Endothelial cell of umbilical vein (primary cell): Measurements from ENCODE around the gene ZBTB20. TPM values are rescaled to one million over a fixed set of nuclear protein-coding genes. Genes with fewer than 3 reads are reported as not detected.

Experiments
- BruUV-seq: library from RNA; stranded (reverse); fragments of 400-500 nt; replicated peaks from 2 replicates; lab custom pipeline; 2021; lab: Mats Ljungman, UMichigan
- CTCF ChIA-PET: fragments of 300-600, 350-600 bp; sonication (Branson Sonifier 250); formaldehyde crosslinking; loops from one replicate; lab custom pipeline; 2021; ENCODE audit warnings: antibody characterized with exemption, inconsistent platforms; lab: Charles Lee
- POLR2A ChIA-PET: fragments of 300-600, 350-600 bp; sonication (Branson Sonifier 250); formaldehyde crosslinking; loops from one replicate; lab custom pipeline; 2021; ENCODE audit warnings: antibody characterized with exemption, inconsistent platforms; lab: Charles Lee
- DNase-seq: peaks from one replicate; pipeline ENCODE4 v3.0.0-alpha.2; 2011; ENCODE audit warnings: low read depth, low spot score
- FAIRE-seq: peaks from 2 replicates; lab custom pipeline; 2011; peaks lifted over from hg19 to GRCh38; lab: Jason Lieb, UNC
- H2AFZ ChIP-seq: 2 replicates; pipeline ENCODE4 v1.6.0; 2012; ENCODE audit warnings: low read depth, low read length, control low read depth, inconsistent platforms
- H3K27ac ChIP-seq: 2 replicates; pipeline ENCODE4 v1.5.1; 2011; ENCODE audit warnings: low read depth, mild to moderate bottlenecking, control low read depth, low read length, moderate library complexity; ENCODE audit not compliant: insufficient read depth
- H3K27me3 ChIP-seq, 2 experiments: 2 replicates each; pipeline versions ENCODE4 v1.6.0 to v1.6.1; 2011; ENCODE audit warnings: low read length in 2 of 2, mixed read lengths in 1 of 2; ENCODE audit not compliant: control insufficient read depth in 2 of 2, insufficient read depth in 2 of 2
- H3K36me3 ChIP-seq, 2 experiments: 2 replicates in 1 of 2; 3 replicates in 1 of 2; pipeline ENCODE4 v1.5.1; 2011; ENCODE audit warnings: low read length in 2 of 2, mild to moderate bottlenecking in 1 of 2, moderate library complexity in 1 of 2; ENCODE audit not compliant: control insufficient read depth in 2 of 2, insufficient read depth in 2 of 2; ENCODE audit errors: extremely low read depth in 1 of 2
- H3K4me1 ChIP-seq: 3 replicates; pipeline ENCODE4 v1.5.1; 2011; ENCODE audit warnings: mild to moderate bottlenecking, low read length; ENCODE audit not compliant: control insufficient read depth, insufficient read depth; ENCODE audit errors: extremely low read depth
- H3K4me2 ChIP-seq: 2 replicates; pipeline ENCODE4 v1.6.1; 2011; ENCODE audit warnings: low read length, control low read depth, mixed read lengths; ENCODE audit not compliant: insufficient read depth
- H3K4me3 ChIP-seq, 3 experiments: fragments of 200-600 bp in 1 of 3; sonication (generic), shearing (Covaris generic) in 1 of 3; replicated peaks in 1 of 3; 2 replicates each; pipeline ENCODE4 v1.5.1; 2011 to 2016; ENCODE audit warnings: control low read depth in 3 of 3, low read length in 3 of 3, mild to moderate bottlenecking in 2 of 3, inconsistent platforms in 1 of 3, low read depth in 1 of 3, moderate library complexity in 1 of 3; ENCODE audit not compliant: insufficient read depth in 1 of 3
- H3K79me2 ChIP-seq: 2 replicates; pipeline ENCODE4 v1.6.0; 2012; ENCODE audit warnings: low read length, inconsistent platforms; ENCODE audit not compliant: control insufficient read depth, insufficient read depth
- H3K9ac ChIP-seq: replicated peaks from 2 replicates; pipeline ENCODE3; 2011; ENCODE audit warnings: low read length, control low read depth; ENCODE audit not compliant: insufficient read depth; ENCODE audit errors: extremely low read depth
- H3K9me1 ChIP-seq: replicated peaks from 3 replicates; pipeline ENCODE4 v1.6.0; 2011; ENCODE audit warnings: mild to moderate bottlenecking, low read length; ENCODE audit not compliant: control insufficient read depth, insufficient read depth; ENCODE audit errors: extremely low read depth
- H3K9me3 ChIP-seq: replicated peaks from 2 replicates; pipeline ENCODE4 v1.5.1; 2012; ENCODE audit warnings: low read length, inconsistent platforms; ENCODE audit not compliant: control insufficient read depth, insufficient read depth
- H4K20me1 ChIP-seq: replicated peaks from 2 replicates; pipeline ENCODE3; 2011; ENCODE audit warnings: mild to moderate bottlenecking, low read length; ENCODE audit not compliant: control insufficient read depth, insufficient read depth; ENCODE audit errors: extremely low read depth
- CTCF ChIP-seq, 2 donors: IDR thresholded peaks; 1 replicate in 1 of 2; 2 replicates in 1 of 2; pipeline ENCODE4 v1.5.1; 2011; ENCODE audit warnings: low read length in 2 of 2, mild to moderate bottlenecking in 2 of 2, moderate library complexity in 2 of 2, control low read depth in 1 of 2, inconsistent platforms in 1 of 2, low read depth in 1 of 2; ENCODE audit not compliant: insufficient read depth in 1 of 2; ENCODE audit errors: extremely low read depth in 1 of 2
- EZH2 ChIP-seq: IDR thresholded peaks from 2 replicates; pipeline ENCODE4 v1.6.1; 2012; ENCODE audit warnings: borderline replicate concordance, low read depth, mild to moderate bottlenecking, moderate library complexity, low read length, inconsistent platforms; ENCODE audit not compliant: severe bottlenecking
- FOS ChIP-seq: IDR thresholded peaks from 2 replicates; pipeline ENCODE4 v1.6.1; 2011; ENCODE audit warnings: mild to moderate bottlenecking, low read length, moderate library complexity, borderline replicate concordance; ENCODE audit not compliant: insufficient read depth
- GATA2 ChIP-seq: IDR thresholded peaks from 2 replicates; pipeline ENCODE4 v1.7.0; 2011; ENCODE audit warnings: low read depth, mild to moderate bottlenecking, moderate library complexity, mixed read lengths, low read length; ENCODE audit not compliant: insufficient read length, insufficient read depth
- JUN ChIP-seq: IDR thresholded peaks from 2 replicates; pipeline ENCODE4 v1.6.1; 2011; ENCODE audit warnings: borderline replicate concordance, low read depth; ENCODE audit not compliant: insufficient read length, insufficient read depth
- MYC ChIP-seq: IDR thresholded peaks from one replicate; pipeline ENCODE4 v1.6.1; 2011; ENCODE audit warnings: mild to moderate bottlenecking, low read depth, low read length
- POLR2A ChIP-seq: IDR thresholded peaks from 2 replicates; pipeline ENCODE4 v1.6.1; 2012; ENCODE audit warnings: low read depth, mild to moderate bottlenecking, control low read depth, low read length
- POLR2AphosphoS5 ChIP-seq: IDR thresholded peaks from 2 replicates; pipeline ENCODE4 v1.6.1; 2012; ENCODE audit warnings: low read depth, mild to moderate bottlenecking, control low read depth, low read length, moderate library complexity; ENCODE audit not compliant: insufficient read depth
- dilution Hi-C: fragments of 300-500 bp; cut with MboI; formaldehyde crosslinking; loops from one replicate; pipeline ENCODE4 v1.15.0; 2019; ENCODE audit warnings: low sequenced_read_pairs; ENCODE audit not compliant: extremely low pct_ligation_motif_present
- intact Hi-C: fragments of 100-400 bp; cut with micrococcal nuclease; formaldehyde crosslinking; loops from one replicate; pipeline ENCODE4 v1.10.0; 2022
- polyA plus RNA-seq, 4 experiments: library from polyadenylated mRNA; depleted of rRNA in 3 of 4; stranded (reverse) in 3 of 4; unstranded in 1 of 4; fragments of >200 nt; gene quantifications; 2 replicates each; pipeline versions ENCODE4 v1.2.1 to v1.2.3, GENCODE V29; 2011 to 2012; ENCODE audit warnings: missing spikeins in 1 of 4
- total RNA-seq: library from RNA; stranded (reverse); gene quantifications from 2 replicates; pipeline ENCODE4 v1.2.3, GENCODE V29; 2021
- TF ChIP-seq, protein P1 (sequence below): IDR thresholded peaks from 2 replicates; pipeline ENCODE4 v1.6.1; 2011; ENCODE audit not compliant: insufficient read depth, insufficient read length

The ZBTB20 gene
- total and polyA plus RNA-seq, 2 donors (not counting 3 experiments of a cell fraction or from before 2014, with no cell fraction given): 2.1 to 20.5 TPM

- Histone ChIP-seq H2AFZ (no peak overlapping the region), H3K79me2 (no peaks in the 10 kb centered on the region), H3K9ac (no peak overlapping the region), H3K27me3 (no peaks in the 10 kb centered on the region), H4K20me1 (no peaks in the 10 kb centered on the region), H3K36me3 (peaks cover 0 to 2% of the 10 kb centered on the region in 2 experiments), H3K4me2 (no peak overlapping the region), H3K4me3 (no peak overlapping the region), H3K9me1 (no peaks in the 10 kb centered on the region), H3K27ac (no peak overlapping the region), H3K4me1 (no peaks in the 10 kb centered on the region), H3K9me3 (no peaks in the 10 kb centered on the region)
- ChIA-PET CTCF (interaction anchor here (1.5 to 4.0 kb wide), 4 partner anchors 9 to 513 kb away, joined by 3 to 25 read pairs (median 9); no protein-coding TSS in a partner anchor), POLR2A (no interaction called here)
- intact Hi-C loops (no loop called here), dilution Hi-C loops (no loop called here)
- DNase-seq: no peak
- no TSS peak for BruUV-seq
- FAIRE-seq: no peak
- TF ChIP-seq CTCF (IDR thresholded peaks at IDR 0.05; ENCODE audit: extremely low read depth in 1 of 2, insufficient read depth in 1 of 2, low read depth in 1 of 2, low read length in 2 of 2): no peak
Observed at GRCh38 chr3:114393367-114394072, 753.6 kb downstream of the ZBTB20 start.

- Histone ChIP-seq H3K9ac (no peak overlapping the region), H3K36me3 (peaks cover 0 to 2% of the 10 kb centered on the region in 2 experiments), H2AFZ (no peak overlapping the region), H3K79me2 (no peaks in the 10 kb centered on the region), H3K27me3 (no peaks in the 10 kb centered on the region), H3K4me1 (no peaks in the 10 kb centered on the region), H3K4me3 (no peak overlapping the region), H3K9me1 (no peaks in the 10 kb centered on the region), H3K27ac (no peak overlapping the region), H3K9me3 (no peaks in the 10 kb centered on the region), H3K4me2 (no peak overlapping the region), H4K20me1 (no peaks in the 10 kb centered on the region)
- TF ChIP-seq FOS (no peak), MYC (no peak), CTCF (IDR thresholded peaks at IDR 0.05; ENCODE audit: extremely low read depth in 1 of 2, insufficient read depth in 1 of 2, low read depth in 1 of 2, low read length in 2 of 2) (no peak), GATA2 (no peak), JUN (no peak), EZH2 (no peak), POLR2AphosphoS5 (no peak), POLR2A (no peak)
- TF ChIP-seq, protein P1, sequence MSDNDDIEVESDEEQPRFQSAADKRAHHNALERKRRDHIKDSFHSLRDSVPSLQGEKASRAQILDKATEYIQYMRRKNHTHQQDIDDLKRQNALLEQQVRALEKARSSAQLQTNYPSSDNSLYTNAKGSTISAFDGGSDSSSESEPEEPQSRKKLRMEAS: no peak
- dilution Hi-C loops (no loop called here), intact Hi-C loops (no loop called here)
- FAIRE-seq: no peak
- BruUV-seq: no TSS peak
- ChIA-PET POLR2A (no interaction called here), CTCF (interaction anchor here (1.5 to 4.0 kb wide), 3 partner anchors 9 to 26 kb away, joined by 4 to 25 read pairs (median 14); no protein-coding TSS in a partner anchor)
- DNase-seq: no peak
Observed at GRCh38 chr3:114392831-114393230, 754.3 kb downstream of the ZBTB20 start.
